ENCODE results near the gene JAK1. TPM values are rescaled to one million over a fixed set of nuclear protein-coding genes. Genes with fewer than 3 reads are reported as not detected.

JAK1 gene
- total and polyA plus RNA-seq, 2 of the 8 experiments (the other 6 are each of a cell fraction or from before 2014, with no cell fraction given), result 7.8 to 24.5 TPM

DNA sequence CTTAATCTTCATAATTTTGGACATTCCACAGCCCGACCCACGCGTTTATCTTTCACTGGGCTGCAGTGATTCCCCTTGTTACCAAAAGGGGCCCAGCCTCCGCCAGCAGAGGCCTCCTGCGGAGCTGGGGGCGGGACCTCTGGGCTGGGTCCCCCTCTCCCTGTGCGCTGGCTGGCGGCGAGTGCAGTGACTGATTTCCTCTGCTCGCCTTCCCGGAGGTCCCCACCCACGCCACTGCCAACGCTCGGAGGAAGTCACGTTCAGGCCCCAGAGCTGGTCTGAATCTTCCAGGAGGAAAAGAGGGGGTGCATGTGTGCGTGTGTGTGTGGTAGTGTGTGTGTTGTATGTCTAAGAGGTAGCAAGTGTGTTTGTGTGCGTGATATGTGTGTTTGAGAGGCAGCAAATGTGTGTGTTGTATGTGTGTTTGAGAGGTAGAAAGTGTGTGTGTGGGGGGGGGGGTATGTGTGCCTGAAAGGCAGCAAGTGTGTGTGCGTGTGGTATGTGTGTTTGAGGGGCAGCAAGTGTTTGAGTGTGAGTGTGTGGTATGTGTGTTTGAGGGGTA lies 35.0 kb upstream of the JAK1 start:
- Histone ChIP-seq H3K27me3 (replicated peaks in 1 of 4; ENCODE audit: control insufficient read depth in 3 of 4, extremely low read depth in 1 of 4, insufficient read depth in 3 of 4, low read length in 3 of 4) (peaks cover 18 to 45% (median 35%) of the 10 kb centered on the region in 4 experiments), H3K4me1 (replicated peaks in 1 of 4; ENCODE audit: control insufficient read depth in 3 of 4, insufficient read depth in 4 of 4, low read length in 3 of 4) (peaks cover 0 to 12% (median 4%) of the 10 kb centered on the region in 4 experiments; a peak in 5 of 7 replicates), H3K4ac (replicated peaks; ENCODE audit: insufficient read length, low read depth, low read length) (no peak overlapping the region), H2BK12ac (ENCODE audit: low read depth, low read length) (peak overlapping the region; percentile 45; the same call in 1 of the 2 replicates), H3K79me1 (ENCODE audit: low read depth, low read length) (no peaks in the 10 kb centered on the region), H3K9me3 (ENCODE audit: insufficient read depth in 2 of 2, low read depth in 1 of 2, low read length in 1 of 2) (peaks cover 0 to 6% of the 10 kb centered on the region in 2 experiments; a peak in 2 of 4 replicates), H4K20me1 (replicated peaks in 1 of 2; ENCODE audit: control insufficient read depth in 1 of 2, insufficient read depth in 2 of 2, low read length in 2 of 2) (peaks cover 0 to 6% of the 10 kb centered on the region in 2 experiments), H2BK5ac (ENCODE audit: low read depth, low read length) (no peak overlapping the region), H3K79me2 (ENCODE audit: control insufficient read depth in 1 of 2, insufficient read depth in 2 of 2, low read length in 2 of 2) (no peaks in the 10 kb centered on the region), H3K4me3 (ENCODE audit: extremely low read depth in 1 of 4, insufficient read depth in 2 of 4, low read depth in 3 of 4, low read length in 4 of 4) (peak overlapping the region; percentile 14 to 64 (median 16); a peak in 4 of 8 replicates), H2BK120ac (replicated peaks; ENCODE audit: low read depth, low read length) (no peak overlapping the region), H2BK15ac (ENCODE audit: low read length) (peak overlapping the region; percentile 66), H3K18ac (ENCODE audit: extremely low read depth, low read length) (peak overlapping the region; percentile 34; the same call in 1 of the 2 replicates), H3K4me2 (ENCODE audit: insufficient read depth in 1 of 2, low read depth in 2 of 2, low read length in 2 of 2) (peak overlapping the region; percentile 76 to 94), H3K36me3 (ENCODE audit: control insufficient read depth in 2 of 4, insufficient read depth in 4 of 4, low read length in 3 of 4) (no peaks in the 10 kb centered on the region), H3K14ac (ENCODE audit: insufficient read length) (no peak overlapping the region), H2AFZ (ENCODE audit: low read length) (no peak overlapping the region), H4K91ac (replicated peaks; ENCODE audit: insufficient read length, low read length) (no peak overlapping the region), H4K8ac (ENCODE audit: extremely low read depth, insufficient read depth, low read length) (no peak overlapping the region), H3K9ac (replicated peaks in 1 of 4; ENCODE audit: extremely low read depth in 1 of 4, low read depth in 3 of 4, low read length in 3 of 4) (no peak overlapping the region), H3K56ac (replicated peaks; ENCODE audit: insufficient read length, low read depth, low read length) (no peak overlapping the region), H3K27ac (ENCODE audit: low read depth, low read length) (no peak overlapping the region), H3K23ac (ENCODE audit: insufficient read length) (no peak overlapping the region), H3K23me2 (ENCODE audit: low read depth, low read length) (peaks cover 8% of the 10 kb centered on the region; the same call in 1 of the 2 replicates), H2AK5ac (ENCODE audit: low read depth, low read length) (peak overlapping the region; percentile 68; the same call in 1 of the 2 replicates), H2BK20ac (ENCODE audit: low read length) (no peak overlapping the region; the same call in 1 of the 2 replicates), H4K5ac (ENCODE audit: insufficient read length, low read depth, low read length) (no peak overlapping the region)
- DNase-seq (ENCODE audit: low read depth in 1 of 2, low spot score in 2 of 2), result peak in 1 of 2 experiments; percentile 72
- peak; percentile 38 for TF ChIP-seq KDM4A (IDR thresholded peaks at IDR 0.05; ENCODE audit: low read depth, low read length, severe bottlenecking)
- 0 out of 2 replicates have a peak, but pooled peaks have one; percentile 6 for TF ChIP-seq SUZ12 (IDR thresholded peaks at IDR 0.05; ENCODE audit: low read length)
- TF ChIP-seq, protein P1, sequence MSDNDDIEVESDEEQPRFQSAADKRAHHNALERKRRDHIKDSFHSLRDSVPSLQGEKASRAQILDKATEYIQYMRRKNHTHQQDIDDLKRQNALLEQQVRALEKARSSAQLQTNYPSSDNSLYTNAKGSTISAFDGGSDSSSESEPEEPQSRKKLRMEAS (IDR thresholded peaks at IDR 0.05), result no peak
- peak; percentile 52; the same call in 1 of the 2 replicates for TF ChIP-seq EGR1 (IDR thresholded peaks at IDR 0.05; ENCODE audit: borderline replicate concordance, low read depth, low read length)
- POLR2A ChIA-PET (ENCODE audit: partially characterized antibody), result interaction anchor here (0.7 to 1.0 kb wide), 2 partner anchors 8 to 51 kb away, joined by 3 read pairs; no protein-coding TSS in a partner anchor
- FAIRE-seq, result no peak
- 22% methylated on average over 17 of the region's 18 CpGs; no CpG with 5 or more reads in 1 of the 2 experiments for WGBS, 2 experiments (ENCODE audit: extremely low coverage in 1 of 2, insufficient coverage in 1 of 2, insufficient read length in 1 of 2, insufficient replicate concordance in 2 of 2, low coverage in 1 of 2, low lambda C conversion rate in 2 of 2, missing lambda C conversion rate in 1 of 2)
- CTCF ChIA-PET (ENCODE audit: partially characterized antibody), result interaction anchor here (0.7 to 2.4 kb wide), 7 partner anchors 9 to 151 kb away, joined by 3 to 7 read pairs (median 5); no protein-coding TSS in a partner anchor

Data from H1 (cell line).